A673 (cell line): ENCODE data around the gene DKK2. TPM values are rescaled to one million over a fixed set of nuclear protein-coding genes. Genes with fewer than 3 reads are reported as not detected.

Source experiments
- BruUV-seq: library from RNA; stranded (reverse); fragments of 400-500 nt; replicated peaks from 2 replicates; lab custom pipeline; 2021; lab: Mats Ljungman, UMichigan
- CTCF ChIA-PET: fragments of 300-600 bp; sonication (Branson Sonifier 250); formaldehyde crosslinking; loops from one replicate; lab custom pipeline; 2022; ENCODE audit warnings: antibody characterized with exemption; lab: Charles Lee
- POLR2A ChIA-PET: fragments of 300-600 bp; sonication (Branson Sonifier 250); formaldehyde crosslinking; loops from one replicate; lab custom pipeline; 2022; ENCODE audit warnings: antibody characterized with exemption; ENCODE audit not compliant: low non-redundant PET; lab: Charles Lee
- DNase-seq: peaks from one replicate; pipeline ENCODE4 v3.0.0-alpha.2; 2015; ENCODE audit warnings: low spot score
- H3K27ac ChIP-seq: fragments of 200-600 bp; sonication (generic); 2 replicates; pipeline ENCODE4 v1.5.1; 2016; ENCODE audit warnings: mixed run types, low read depth, mild to moderate bottlenecking, mixed read lengths, antibody characterized with exemption, low read length; ENCODE audit not compliant: poor library complexity, severe bottlenecking
- H3K27me3 ChIP-seq: fragments of 200-600 bp; sonication (generic); replicated peaks from 2 replicates; pipeline ENCODE4 v1.6.1; 2017; ENCODE audit warnings: mixed run types, low read depth, mild to moderate bottlenecking, mixed read lengths, antibody characterized with exemption, low read length; ENCODE audit not compliant: insufficient read depth, poor library complexity
- H3K36me3 ChIP-seq: fragments of 200-600 bp; sonication (generic); 2 replicates; pipeline ENCODE4 v1.6.1; 2016; ENCODE audit warnings: mixed run types, mild to moderate bottlenecking, mixed read lengths, antibody characterized with exemption, low read length; ENCODE audit not compliant: insufficient read depth, poor library complexity, severe bottlenecking
- H3K4me1 ChIP-seq: fragments of 200-600 bp; sonication (generic); 2 replicates; pipeline ENCODE4 v1.6.1; 2017; ENCODE audit warnings: mixed run types, mild to moderate bottlenecking, mixed read lengths, antibody characterized with exemption, low read length; ENCODE audit not compliant: insufficient read depth, poor library complexity, severe bottlenecking
- H3K4me3 ChIP-seq: fragments of 200-600 bp; sonication (generic); 2 replicates; pipeline ENCODE4 v1.5.1; 2016; ENCODE audit warnings: low read depth, mixed run types, mild to moderate bottlenecking, mixed read lengths, low read length; ENCODE audit not compliant: poor library complexity, severe bottlenecking
- H3K9me3 ChIP-seq: fragments of 200-600 bp; sonication (generic); 2 replicates; pipeline ENCODE4 v1.6.1; 2016; ENCODE audit warnings: mixed run types, low read depth, mild to moderate bottlenecking, mixed read lengths, antibody characterized with exemption, low read length; ENCODE audit not compliant: poor library complexity, severe bottlenecking
- EZH2 ChIP-seq: fragments of 200-600 bp; sonication (generic); IDR thresholded peaks from 2 replicates; pipeline ENCODE4 v1.6.1; 2017; ENCODE audit warnings: borderline replicate concordance, low read depth, mild to moderate bottlenecking, mixed read lengths, antibody characterized with exemption, low read length; ENCODE audit not compliant: poor library complexity, severe bottlenecking
- intact Hi-C: fragments of 100-400 bp; cut with micrococcal nuclease; formaldehyde crosslinking; loops from one replicate; pipeline ENCODE4 v1.10.0; 2022; ENCODE audit not compliant: unreplicated experiment
- total RNA-seq: library from RNA; stranded (reverse); gene quantifications from 2 replicates; pipeline ENCODE4 v1.2.3, GENCODE V29; 2021
- TF ChIP-seq, protein P1 (sequence below): fragments of 300-800, 200-600 bp; sonication (generic); conservative IDR thresholded peaks from 2 replicates; pipeline ENCODE4 v1.5.1; 2017; ENCODE audit warnings: low read depth, mild to moderate bottlenecking, antibody characterized with exemption, low read length, moderate library complexity, mixed read lengths

The DKK2 gene
- total RNA-seq, 1 experiment from 2014 or later, result 99.3 TPM

DNA sequence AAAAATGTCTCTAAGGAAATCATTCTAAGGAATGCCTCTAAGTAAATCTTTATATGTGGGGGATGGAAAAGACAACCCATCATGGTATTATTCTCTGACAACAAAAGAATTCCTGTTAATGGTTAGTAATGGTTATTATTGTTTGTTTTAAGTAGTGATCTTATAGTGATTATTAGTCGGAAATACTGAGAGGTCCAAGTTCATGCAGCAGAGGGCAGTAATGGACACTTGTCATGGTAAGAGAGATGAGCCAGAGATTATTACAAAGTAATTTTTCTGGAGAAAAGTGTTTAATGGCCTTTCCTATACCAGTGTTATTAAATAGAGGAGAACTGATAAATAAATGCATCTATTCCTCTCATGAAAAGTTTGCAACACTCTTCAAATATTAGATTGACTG is 8.1 kb upstream of the DKK2 start:
- intact Hi-C loops, result no loop called here
- Histone ChIP-seq H3K27me3 (no peaks in the 10 kb centered on the region), H3K4me1 (no peaks in the 10 kb centered on the region), H3K36me3 (peaks cover 3% of the 10 kb centered on the region), H3K4me3 (no peak overlapping the region), H3K9me3 (peaks cover 25% of the 10 kb centered on the region), H3K27ac (no peak overlapping the region)
- POLR2A ChIA-PET, result interaction anchor here (0.7 kb wide), 1 partner anchor 119 kb away, joined by 6 read pairs; no protein-coding TSS in a partner anchor
- no peak for DNase-seq
- TF ChIP-seq EZH2, result no peak
- TF ChIP-seq, protein P1, sequence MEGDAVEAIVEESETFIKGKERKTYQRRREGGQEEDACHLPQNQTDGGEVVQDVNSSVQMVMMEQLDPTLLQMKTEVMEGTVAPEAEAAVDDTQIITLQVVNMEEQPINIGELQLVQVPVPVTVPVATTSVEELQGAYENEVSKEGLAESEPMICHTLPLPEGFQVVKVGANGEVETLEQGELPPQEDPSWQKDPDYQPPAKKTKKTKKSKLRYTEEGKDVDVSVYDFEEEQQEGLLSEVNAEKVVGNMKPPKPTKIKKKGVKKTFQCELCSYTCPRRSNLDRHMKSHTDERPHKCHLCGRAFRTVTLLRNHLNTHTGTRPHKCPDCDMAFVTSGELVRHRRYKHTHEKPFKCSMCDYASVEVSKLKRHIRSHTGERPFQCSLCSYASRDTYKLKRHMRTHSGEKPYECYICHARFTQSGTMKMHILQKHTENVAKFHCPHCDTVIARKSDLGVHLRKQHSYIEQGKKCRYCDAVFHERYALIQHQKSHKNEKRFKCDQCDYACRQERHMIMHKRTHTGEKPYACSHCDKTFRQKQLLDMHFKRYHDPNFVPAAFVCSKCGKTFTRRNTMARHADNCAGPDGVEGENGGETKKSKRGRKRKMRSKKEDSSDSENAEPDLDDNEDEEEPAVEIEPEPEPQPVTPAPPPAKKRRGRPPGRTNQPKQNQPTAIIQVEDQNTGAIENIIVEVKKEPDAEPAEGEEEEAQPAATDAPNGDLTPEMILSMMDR, result peak; percentile 39; the same call in 1 of the 2 replicates
- BruUV-seq, result no TSS peak
- CTCF ChIA-PET, result no interaction called here

DNA sequence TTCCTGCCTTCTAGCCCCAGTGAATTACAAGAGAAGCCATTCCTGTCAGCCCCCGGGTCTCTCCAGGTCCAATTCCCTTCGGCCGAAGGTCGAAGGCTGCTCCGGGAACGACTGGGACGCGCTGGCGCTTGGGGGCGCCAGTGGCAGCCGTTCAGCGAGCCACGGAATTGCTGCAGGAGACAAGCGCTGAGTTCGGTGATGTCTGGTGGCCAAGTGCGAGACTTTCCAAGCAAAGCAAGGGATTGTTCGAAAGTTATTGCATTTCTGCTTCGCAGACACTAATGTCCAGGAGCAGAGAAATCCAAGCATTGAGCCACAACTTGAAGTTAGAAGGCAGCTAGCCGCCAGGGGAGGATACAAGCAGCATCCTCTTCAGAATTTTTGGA is 1.1 kb upstream of the DKK2 start:
- Histone ChIP-seq H3K4me1 (peaks cover 6% of the 10 kb centered on the region), H3K27me3 (no peaks in the 10 kb centered on the region), H3K27ac (peak overlapping the region; percentile 84), H3K36me3 (no peaks in the 10 kb centered on the region), H3K4me3 (peak overlapping the region; percentile 82), H3K9me3 (no peaks in the 10 kb centered on the region)
- no peak for TF ChIP-seq EZH2
- TF ChIP-seq, protein P1, result peak; percentile 95
- POLR2A ChIA-PET, result interaction anchor here (0.9 kb wide), 1 partner anchor 182 kb away, joined by 11 read pairs; no protein-coding TSS in a partner anchor
- BruUV-seq, result no TSS peak
- DNase-seq, result peak; percentile 87
- intact Hi-C loops, result loop anchor here (2.0 to 10.0 kb wide), 7 partner anchors 122 to 698 kb away; no protein-coding TSS in a partner anchor
- CTCF ChIA-PET, result interaction anchor here (1.1 kb wide), 1 partner anchor 342 kb away, joined by 8 read pairs; no protein-coding TSS in a partner anchor

DNA sequence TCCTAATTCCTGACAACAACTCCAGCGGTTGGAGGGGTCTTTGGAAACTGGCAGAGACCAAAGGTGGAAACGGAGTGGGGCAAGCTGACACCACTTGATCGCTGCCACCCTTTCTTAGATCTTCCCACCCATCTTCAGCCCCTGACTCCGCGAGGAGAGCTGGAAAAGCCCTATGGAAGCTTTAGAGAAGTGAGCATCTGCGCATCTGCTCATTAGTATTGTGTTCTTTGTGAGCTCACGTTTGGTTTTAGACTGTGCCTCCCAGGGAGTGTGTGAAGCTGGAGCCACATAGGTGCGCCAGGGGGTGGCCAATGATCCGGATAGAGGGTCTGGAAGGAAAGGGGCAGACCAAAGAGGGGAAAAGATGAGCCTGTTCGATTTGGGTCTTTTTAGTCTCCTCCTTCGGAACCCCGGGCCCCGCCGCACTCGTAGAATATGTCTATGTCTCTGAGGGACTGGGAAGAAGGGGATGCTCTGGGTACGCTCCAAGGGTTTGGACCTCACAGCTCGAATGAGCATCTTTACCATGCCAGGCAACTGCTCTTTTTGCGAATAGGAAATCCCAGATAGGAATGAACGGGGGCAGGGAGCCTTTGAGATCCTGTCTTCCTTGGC is 578 bp upstream of the DKK2 start:
- BruUV-seq, result TSS peak; percentile 63
- CTCF ChIA-PET, result interaction anchor here (0.6 to 1.6 kb wide), 4 partner anchors 55 to 344 kb away, joined by 5 to 18 read pairs (median 6); no protein-coding TSS in a partner anchor
- intact Hi-C loops, result loop anchor here (2.0 to 10.0 kb wide), 7 partner anchors 122 to 698 kb away; no protein-coding TSS in a partner anchor
- H3K9me3 ChIP-seq, result no peaks in the 10 kb centered on the region
- H3K27me3 ChIP-seq, result no peaks in the 10 kb centered on the region
- peak; percentile 70 for DNase-seq
- H3K27ac ChIP-seq, result peak overlapping the region; percentile 84
- peaks cover 6% of the 10 kb centered on the region for H3K4me1 ChIP-seq
- TF ChIP-seq, protein P1, result no peak
- no peak for TF ChIP-seq EZH2
- peak overlapping the region; percentile 82 for H3K4me3 ChIP-seq
- no peaks in the 10 kb centered on the region for H3K36me3 ChIP-seq
- POLR2A ChIA-PET, result interaction anchor here (0.5 to 1.0 kb wide), 8 partner anchors 10 to 708 kb away, joined by 3 to 11 read pairs (median 4); no protein-coding TSS in a partner anchor
